Body of pancreas (tissue), 4 donors: ENCODE results near the gene SLC36A1.

Experiments used
- CTCF ChIP-seq, 7 experiments: fragments of 450-650 bp in 4 of 7; fragments of 200-600 bp in 3 of 7; sonication (generic) in 3 of 7; IDR thresholded peaks; one replicate each; pipeline ENCODE4 v1.5.1; 2016 to 2019; ENCODE audit warnings: antibody characterized with exemption in 7 of 7
- POLR2A ChIP-seq, 3 donors: fragments of 450-650 bp; IDR thresholded peaks; one replicate each; pipeline ENCODE4 v1.6.1; 2016; ENCODE audit warnings: antibody characterized with exemption in 3 of 3, mild to moderate bottlenecking in 2 of 3

- TF ChIP-seq CTCF (IDR thresholded peaks at IDR 0.05) (no peak), POLR2A (IDR thresholded peaks at IDR 0.05) (no peak)
Measured at GRCh38 chr5:151465476-151465875, 18.1 kb downstream of the SLC36A1 start.
